Dermis blood vessel endothelial cell (primary cell): Measurements from ENCODE around the gene ATP11A. TPM values are rescaled to one million over a fixed set of nuclear protein-coding genes. Genes with fewer than 3 reads are reported as not detected.

Experiments used
- DNase-seq: peaks from one replicate; pipeline ENCODE4 v3.0.0; 2010
- total RNA-seq: library from RNA; depleted of rRNA; stranded (reverse); fragments of >200 nt; gene quantifications from 2 replicates; pipeline ENCODE4 v1.2.3, GENCODE V29; 2014

The ATP11A gene
- total RNA-seq: 32.0 and 41.7 TPM in 2 replicates

GRCh38 chr13:112689303-112690245 is at the start of gene ATP11A:
Gene ATP11A, plus strand, starts transcription at chr13:112690038. Its CDS starts 379 bp downstream, at chr13:112690417.
- peak; percentile 92 for DNase-seq

GRCh38 chr13:112641456-112642089 is 48.3 kb upstream of the ATP11A start:
- DNase-seq: peak; percentile 28

GRCh38 chr13:112642090-112642460 is 47.8 kb upstream of the ATP11A start:
- no peak for DNase-seq

GRCh38 chr13:112643759-112644459 is 45.9 kb upstream of the ATP11A start:
- DNase-seq: peak; percentile 57

GRCh38 chr13:112645327-112645914 is 44.4 kb upstream of the ATP11A start:
- no peak for DNase-seq

- no peak for DNase-seq
These were observed 42.6 kb upstream of the ATP11A start for GRCh38 chr13:112647256-112647655.

- no peak for DNase-seq
These were observed 41.7 kb upstream of the ATP11A start for GRCh38 chr13:112648101-112648500.

GRCh38 chr13:112648966-112649690 is 40.7 kb upstream of the ATP11A start:
- DNase-seq: no peak

- peak; percentile 72 for DNase-seq
These were observed 38.5 kb upstream of the ATP11A start for GRCh38 chr13:112651311-112651710.

GRCh38 chr13:112651750-112652511 is 37.9 kb upstream of the ATP11A start:
- no peak for DNase-seq

GRCh38 chr13:112652512-112653070 is 37.2 kb upstream of the ATP11A start:
- DNase-seq: no peak

GRCh38 chr13:112653071-112653470 is 36.8 kb upstream of the ATP11A start:
- DNase-seq: no peak

GRCh38 chr13:112655913-112656312 is 33.9 kb upstream of the ATP11A start:
- no peak for DNase-seq

GRCh38 chr13:112657850-112658445 is 31.9 kb upstream of the ATP11A start:
- DNase-seq: no peak

- DNase-seq: no peak
These were observed 31.0 kb upstream of the ATP11A start for GRCh38 chr13:112658808-112659207.

- no peak for DNase-seq
These were observed 28.5 kb upstream of the ATP11A start for GRCh38 chr13:112661291-112661690.

- no peak for DNase-seq
These were observed 25.2 kb upstream of the ATP11A start for GRCh38 chr13:112664501-112665203.

- DNase-seq: no peak
These were observed 20.9 kb upstream of the ATP11A start for GRCh38 chr13:112668924-112669323.

- DNase-seq: no peak
These were observed 19.8 kb upstream of the ATP11A start for GRCh38 chr13:112669881-112670499.
